Fibroblast of villous mesenchyme (primary cell): ENCODE measurements around the gene TMTC1. TPM values are rescaled to one million over a fixed set of nuclear protein-coding genes. Genes with fewer than 3 reads are reported as not detected.

Experiments
- DNase-seq: peaks from one replicate; pipeline ENCODE4 v3.0.0-alpha.2; 2010; ENCODE audit warnings: low read depth
- H3K4me3 ChIP-seq: 2 replicates; pipeline ENCODE4 v1.5.1; 2011; ENCODE audit warnings: low read depth, mild to moderate bottlenecking, low read length
- CTCF ChIP-seq: IDR thresholded peaks from 2 replicates; pipeline ENCODE4 v1.5.1; 2012; ENCODE audit warnings: low read depth, mild to moderate bottlenecking, low read length; ENCODE audit not compliant: insufficient read depth
- total RNA-seq: library from RNA; depleted of rRNA; stranded (reverse); fragments of >200 nt; gene quantifications from 2 replicates; pipeline ENCODE4 v1.2.3, GENCODE V29; 2012

Gene TMTC1
- total RNA-seq, 1 donor = 33.2 TPM

GRCh38 chr12:29742646-29743045, 41.1 kb downstream of the TMTC1 start:
- no peak for TF ChIP-seq CTCF
- no peak for DNase-seq
- H3K4me3 ChIP-seq = no peak overlapping the region

GRCh38 chr12:29741342-29742241, 42.1 kb downstream of the TMTC1 start:
- no peak for TF ChIP-seq CTCF
- H3K4me3 ChIP-seq = no peak overlapping the region
- DNase-seq = peak; percentile 90

- no peak overlapping the region for H3K4me3 ChIP-seq
- DNase-seq = peak; percentile 71
- no peak for TF ChIP-seq CTCF
Observed at GRCh38 chr12:29739279-29739991, 44.3 kb downstream of the TMTC1 start.

- H3K4me3 ChIP-seq = no peak overlapping the region
- no peak for DNase-seq
- TF ChIP-seq CTCF = no peak
Observed at GRCh38 chr12:29738365-29738764, 45.4 kb downstream of the TMTC1 start.

DNA sequence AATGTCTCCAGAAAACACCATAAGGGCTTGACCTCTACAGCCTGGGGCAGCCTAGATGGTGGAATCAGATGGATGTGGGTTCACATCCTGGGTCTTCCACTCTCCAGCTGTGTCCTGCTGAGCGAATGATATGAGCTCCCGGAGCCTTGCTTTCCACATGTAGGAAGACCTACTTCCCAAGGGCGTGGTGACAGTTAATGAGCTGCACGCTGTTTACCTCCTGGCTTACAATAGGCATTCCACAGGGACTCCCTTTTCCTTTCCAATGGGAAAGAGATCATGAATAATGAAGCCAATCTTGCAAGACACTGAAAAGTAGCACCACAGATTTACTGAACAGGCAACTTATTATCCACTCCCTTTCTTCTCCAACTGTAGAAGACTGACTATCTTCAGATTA, 46.1 kb downstream of the TMTC1 start:
- TF ChIP-seq CTCF = no peak
- DNase-seq = no peak
- H3K4me3 ChIP-seq = no peak overlapping the region

DNA sequence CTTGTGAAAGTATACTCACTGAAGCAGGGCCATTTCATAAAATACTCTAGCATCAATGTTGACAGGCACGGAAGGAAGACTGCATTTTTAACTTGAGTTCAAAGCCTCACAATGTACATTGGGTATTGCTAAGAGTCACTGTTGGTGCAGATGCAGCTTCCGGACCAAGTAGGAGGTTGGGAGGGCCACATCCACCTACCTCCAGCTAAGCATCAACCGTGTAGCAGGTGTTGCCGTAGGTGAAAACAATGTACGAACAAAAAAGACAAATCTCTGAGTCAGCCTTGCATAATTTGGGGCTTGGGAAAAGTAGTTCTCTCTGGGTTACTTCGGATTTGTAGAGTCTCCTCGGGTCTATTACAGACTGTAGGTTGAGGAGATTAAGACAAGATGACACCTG, 48.1 kb downstream of the TMTC1 start:
- no peak overlapping the region for H3K4me3 ChIP-seq
- no peak for DNase-seq
- TF ChIP-seq CTCF = no peak
